ENCODE results near the gene DEXI.

DNA sequence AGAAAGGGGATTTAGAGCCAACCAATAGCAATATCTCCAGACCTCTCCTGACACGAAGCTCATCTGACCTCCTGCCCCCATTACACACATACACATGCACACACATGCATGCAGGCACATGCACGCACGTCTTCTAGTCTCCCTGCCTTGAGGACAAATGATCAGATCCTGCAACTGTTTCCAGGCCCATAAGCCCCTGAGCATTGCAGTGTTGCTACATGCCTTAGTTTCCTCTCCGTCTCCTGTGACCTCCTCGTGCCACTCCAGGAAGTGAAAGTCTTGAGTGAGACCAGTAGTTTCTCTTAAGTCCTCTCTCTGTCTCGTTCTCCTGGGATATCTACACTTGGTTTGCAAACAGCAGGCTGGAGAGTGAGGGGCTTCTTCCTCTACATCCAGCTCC, 57.0 kb downstream of the DEXI start:
- TF ChIP-seq EZH2phosphoT487 (IDR thresholded peaks at IDR 0.05; ENCODE audit: borderline replicate concordance, low read length) (no peak), EZH2 (IDR thresholded peaks at IDR 0.05; ENCODE audit: low read length, unreplicated experiment) (no peak)
- TF ChIP-seq, protein P1, sequence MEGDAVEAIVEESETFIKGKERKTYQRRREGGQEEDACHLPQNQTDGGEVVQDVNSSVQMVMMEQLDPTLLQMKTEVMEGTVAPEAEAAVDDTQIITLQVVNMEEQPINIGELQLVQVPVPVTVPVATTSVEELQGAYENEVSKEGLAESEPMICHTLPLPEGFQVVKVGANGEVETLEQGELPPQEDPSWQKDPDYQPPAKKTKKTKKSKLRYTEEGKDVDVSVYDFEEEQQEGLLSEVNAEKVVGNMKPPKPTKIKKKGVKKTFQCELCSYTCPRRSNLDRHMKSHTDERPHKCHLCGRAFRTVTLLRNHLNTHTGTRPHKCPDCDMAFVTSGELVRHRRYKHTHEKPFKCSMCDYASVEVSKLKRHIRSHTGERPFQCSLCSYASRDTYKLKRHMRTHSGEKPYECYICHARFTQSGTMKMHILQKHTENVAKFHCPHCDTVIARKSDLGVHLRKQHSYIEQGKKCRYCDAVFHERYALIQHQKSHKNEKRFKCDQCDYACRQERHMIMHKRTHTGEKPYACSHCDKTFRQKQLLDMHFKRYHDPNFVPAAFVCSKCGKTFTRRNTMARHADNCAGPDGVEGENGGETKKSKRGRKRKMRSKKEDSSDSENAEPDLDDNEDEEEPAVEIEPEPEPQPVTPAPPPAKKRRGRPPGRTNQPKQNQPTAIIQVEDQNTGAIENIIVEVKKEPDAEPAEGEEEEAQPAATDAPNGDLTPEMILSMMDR (conservative IDR thresholded peaks at IDR 0.05; ENCODE audit: low read depth, low read length): no peak

Measured in PC-3 (cell line).